GM06990 (cell line): Measurements from ENCODE around the gene TREM1.

ENCODE experiments used
- DNase-seq: peaks from one replicate; pipeline ENCODE4 v3.0.0-alpha.2; 2011; ENCODE audit not compliant: insufficient read length; ENCODE audit errors: extremely low read depth
- H3K27me3 ChIP-seq: replicated peaks from 2 replicates; pipeline ENCODE4 v1.6.0; 2011; ENCODE audit warnings: low read length; ENCODE audit not compliant: control insufficient read depth, insufficient read depth
- H3K36me3 ChIP-seq: 2 replicates; pipeline ENCODE4 v1.5.1; 2011; ENCODE audit warnings: low read length; ENCODE audit not compliant: control insufficient read depth, insufficient read depth
- H3K4me3 ChIP-seq: replicated peaks from 2 replicates; pipeline ENCODE4 v1.5.1; 2011; ENCODE audit warnings: low read depth, mild to moderate bottlenecking, control low read depth, low read length
- TF ChIP-seq, protein P1 (sequence below): IDR thresholded peaks from 2 replicates; pipeline ENCODE4 v1.5.1; 2011; ENCODE audit warnings: low read length, control low read depth, mild to moderate bottlenecking, inconsistent platforms; ENCODE audit not compliant: insufficient read depth, poor library complexity, severe bottlenecking

TREM1 gene

DNA sequence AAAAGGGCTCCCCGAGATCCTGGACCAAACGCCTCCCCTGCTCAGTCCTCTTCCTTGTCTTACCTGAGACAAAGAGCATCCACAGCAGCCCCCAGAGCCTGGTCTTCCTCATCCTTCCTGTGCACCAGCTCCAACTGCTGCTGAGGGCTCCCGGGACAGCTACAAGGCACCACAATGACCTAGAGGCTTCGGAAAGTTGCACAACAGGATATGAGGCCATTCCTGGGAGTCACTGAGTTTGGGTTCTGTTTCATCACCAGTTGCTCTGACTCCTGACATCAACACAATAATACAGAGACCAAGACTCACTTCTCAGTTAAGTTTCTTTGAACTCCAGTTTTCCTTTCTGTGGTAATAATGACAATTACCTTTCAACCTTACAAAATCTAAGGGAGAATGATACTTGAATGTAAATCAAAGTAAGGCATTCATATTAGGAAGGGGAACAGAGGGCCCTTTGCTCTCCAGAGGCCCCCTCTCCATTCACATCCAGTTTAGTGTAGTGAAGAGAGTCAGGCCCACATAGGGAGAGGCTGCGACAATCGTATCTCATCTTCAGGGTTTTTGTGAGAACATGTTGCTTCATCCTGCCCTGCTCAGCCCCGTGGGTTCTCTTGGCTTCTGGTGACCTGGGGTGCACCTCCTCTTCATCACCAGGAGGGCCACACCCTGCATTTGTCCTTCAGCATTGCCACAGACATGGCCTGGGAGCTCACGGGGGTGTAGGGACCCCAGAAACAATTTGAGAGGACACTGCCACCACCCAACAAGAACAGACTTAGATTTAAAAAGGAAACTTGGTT is at the start of gene TREM1:
TREM1 (minus strand) TSS at position 139 of the 803 bp plus-strand sequence; CDS start at position 112, 27 bp downstream.
- Histone ChIP-seq H3K4me3 (no peak within 1 kb of the TSS), H3K27me3 (no peaks in the 10 kb centered on the region), H3K36me3 (no peaks in the 10 kb centered on the region)
- TF ChIP-seq, protein P1, sequence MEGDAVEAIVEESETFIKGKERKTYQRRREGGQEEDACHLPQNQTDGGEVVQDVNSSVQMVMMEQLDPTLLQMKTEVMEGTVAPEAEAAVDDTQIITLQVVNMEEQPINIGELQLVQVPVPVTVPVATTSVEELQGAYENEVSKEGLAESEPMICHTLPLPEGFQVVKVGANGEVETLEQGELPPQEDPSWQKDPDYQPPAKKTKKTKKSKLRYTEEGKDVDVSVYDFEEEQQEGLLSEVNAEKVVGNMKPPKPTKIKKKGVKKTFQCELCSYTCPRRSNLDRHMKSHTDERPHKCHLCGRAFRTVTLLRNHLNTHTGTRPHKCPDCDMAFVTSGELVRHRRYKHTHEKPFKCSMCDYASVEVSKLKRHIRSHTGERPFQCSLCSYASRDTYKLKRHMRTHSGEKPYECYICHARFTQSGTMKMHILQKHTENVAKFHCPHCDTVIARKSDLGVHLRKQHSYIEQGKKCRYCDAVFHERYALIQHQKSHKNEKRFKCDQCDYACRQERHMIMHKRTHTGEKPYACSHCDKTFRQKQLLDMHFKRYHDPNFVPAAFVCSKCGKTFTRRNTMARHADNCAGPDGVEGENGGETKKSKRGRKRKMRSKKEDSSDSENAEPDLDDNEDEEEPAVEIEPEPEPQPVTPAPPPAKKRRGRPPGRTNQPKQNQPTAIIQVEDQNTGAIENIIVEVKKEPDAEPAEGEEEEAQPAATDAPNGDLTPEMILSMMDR = no peak
- no peak for DNase-seq

DNA sequence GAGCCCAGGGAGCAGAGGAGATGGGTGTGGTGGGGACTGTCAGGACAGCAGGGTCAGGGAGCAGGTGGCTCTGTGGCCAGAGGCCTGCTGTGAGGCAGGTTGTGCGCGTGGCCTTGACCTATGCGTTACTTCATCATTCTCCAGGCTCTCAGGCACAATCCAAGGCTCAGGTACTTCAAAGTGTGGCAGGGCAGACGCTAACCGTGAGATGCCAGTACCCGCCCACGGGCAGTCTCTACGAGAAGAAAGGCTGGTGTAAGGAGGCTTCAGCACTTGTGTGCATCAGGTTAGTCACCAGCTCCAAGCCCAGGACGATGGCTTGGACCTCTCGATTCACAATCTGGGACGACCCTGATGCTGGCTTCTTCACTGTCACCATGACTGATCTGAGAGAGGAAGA is 49.5 kb upstream of the TREM1 start:
- no peaks in the 10 kb centered on the region for H3K27me3 ChIP-seq
- H3K36me3 ChIP-seq = no peaks in the 10 kb centered on the region
- DNase-seq = no peak
- no peak overlapping the region for H3K4me3 ChIP-seq
- TF ChIP-seq, protein P1 = no peak

DNA sequence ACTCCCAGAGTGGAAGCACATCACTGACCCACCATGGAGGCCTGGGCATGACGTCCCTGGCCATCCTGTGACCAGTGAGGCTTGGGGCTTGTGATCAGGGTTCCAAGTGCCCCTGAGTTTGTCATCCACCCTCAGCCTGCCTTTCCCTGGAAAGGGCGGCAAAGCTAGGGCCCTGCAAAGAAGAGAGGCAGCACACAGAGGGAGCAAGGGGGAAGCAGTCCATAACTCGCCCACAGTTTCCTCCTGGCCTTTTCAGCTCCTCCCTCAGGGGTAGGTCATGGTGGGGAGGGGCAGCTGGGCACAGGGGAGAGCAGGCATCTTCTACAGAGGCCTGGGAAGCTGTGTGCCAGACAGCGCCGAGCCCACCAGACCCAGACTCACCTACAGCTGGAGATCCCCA is 48.8 kb upstream of the TREM1 start, which contains the start of gene NCR2:
NCR2 (plus strand) TSS at position 313 of the 400 bp plus-strand sequence. CDS start 269 bp downstream, outside the sequence.
- Histone ChIP-seq H3K4me3 (no peak within 1 kb of the TSS), H3K36me3 (no peaks in the 10 kb centered on the region), H3K27me3 (no peaks in the 10 kb centered on the region)
- TF ChIP-seq, protein P1 = no peak
- DNase-seq = no peak

DNA sequence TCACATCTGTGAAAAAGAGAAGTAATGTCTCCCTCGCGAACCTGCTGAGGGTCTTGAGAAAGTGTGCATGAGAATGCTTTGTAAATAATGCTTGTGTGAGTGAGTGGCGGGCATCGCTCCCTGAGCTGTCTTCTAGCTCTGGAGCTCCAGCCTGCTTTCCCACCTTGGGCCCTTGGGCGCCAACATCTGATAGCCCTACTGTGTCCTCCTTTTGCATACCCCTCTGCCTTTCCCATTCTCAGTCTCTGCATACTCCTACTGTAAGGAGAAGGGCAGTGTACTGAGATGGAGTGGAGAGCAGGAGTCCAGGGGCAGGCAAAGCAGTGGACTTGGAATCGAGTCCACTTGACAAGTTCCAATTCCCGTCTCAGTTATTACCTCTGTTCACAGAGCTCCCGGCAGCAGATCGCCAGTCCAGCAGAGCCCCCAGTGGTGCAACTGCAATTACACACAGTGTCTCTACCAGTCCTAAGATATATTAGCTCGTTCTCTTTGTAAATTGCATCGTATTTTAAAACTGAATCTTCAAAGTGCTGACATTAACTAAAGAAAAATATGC is 48.1 kb upstream of the TREM1 start:
- TF ChIP-seq, protein P1 = peak; percentile 24
- H3K4me3 ChIP-seq = no peak overlapping the region
- no peak for DNase-seq
- H3K36me3 ChIP-seq = no peaks in the 10 kb centered on the region
- no peaks in the 10 kb centered on the region for H3K27me3 ChIP-seq

DNA sequence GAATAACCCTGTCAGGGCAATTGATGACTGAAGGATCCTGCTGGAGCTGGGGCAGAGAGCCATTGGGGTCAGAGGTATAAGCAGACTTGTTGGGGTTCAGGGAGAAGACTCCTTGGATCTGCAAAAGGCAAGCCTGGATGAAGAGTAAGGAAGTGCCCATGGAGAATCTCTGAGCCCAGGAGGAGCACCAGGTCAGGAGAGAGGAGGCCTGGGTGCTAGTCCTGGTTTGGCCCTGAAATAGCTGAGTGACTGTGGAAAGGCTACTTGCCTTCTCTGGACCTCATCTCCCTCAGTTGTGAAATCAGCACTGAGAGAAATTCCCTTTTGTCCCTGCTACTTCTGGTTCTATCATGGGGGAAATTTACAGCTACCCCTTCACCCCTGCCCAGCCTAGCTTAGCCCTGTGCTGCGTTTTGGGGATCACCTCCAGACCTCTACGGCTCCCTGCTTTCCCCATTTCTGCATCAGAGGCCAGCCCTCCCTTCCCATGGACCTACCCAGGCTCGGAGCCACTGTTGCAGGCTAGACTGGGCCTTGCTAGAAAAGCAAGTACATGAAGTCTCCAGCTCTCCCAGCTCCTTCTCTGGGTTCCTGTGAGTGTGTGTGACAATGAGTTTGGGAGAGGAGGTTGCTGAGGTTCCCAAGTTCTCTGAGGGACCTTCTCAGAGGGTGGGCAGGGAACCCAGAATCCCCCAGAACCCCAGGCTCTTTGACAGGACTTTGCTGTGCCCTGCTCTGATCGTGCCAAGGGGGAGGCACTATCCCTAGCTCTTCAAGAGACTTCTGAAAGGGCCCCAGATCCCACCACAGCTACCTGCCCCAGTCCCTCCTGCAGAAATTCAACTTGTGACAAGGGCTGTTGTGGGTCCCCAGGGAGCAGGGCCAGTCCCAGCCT is 46.6 kb upstream of the TREM1 start:
- TF ChIP-seq, protein P1 = no peak
- no peak for DNase-seq
- H3K36me3 ChIP-seq = no peaks in the 10 kb centered on the region
- H3K4me3 ChIP-seq = no peak overlapping the region
- H3K27me3 ChIP-seq = no peaks in the 10 kb centered on the region
